DMS153 treated with DMSO at 0.1 percent for 48 hours (cell line): ENCODE results near the gene ADAMTS16.
A peak's percentile ranks its signal among the peaks of the same experiment; 100 is the strongest.

Experiments
- DNase-seq: peaks from one replicate; lab custom pipeline; 2025; ENCODE audit not compliant: unreplicated experiment; lab: John Stamatoyannopoulos, UW

Gene ADAMTS16

GRCh38 chr5:5220901-5221631 lies 80.9 kb downstream of the ADAMTS16 start:
- no peak for DNase-seq

GRCh38 chr5:5221724-5222123 lies 81.6 kb downstream of the ADAMTS16 start:
- DNase-seq, result no peak

- DNase-seq, result no peak
Observed at GRCh38 chr5:5231576-5231975, 91.4 kb downstream of the ADAMTS16 start.

- no peak for DNase-seq
Observed at GRCh38 chr5:5234912-5235311, 94.8 kb downstream of the ADAMTS16 start.

GRCh38 chr5:5235685-5236084 lies 95.6 kb downstream of the ADAMTS16 start:
- DNase-seq, result no peak

- DNase-seq, result no peak
Observed at GRCh38 chr5:5239191-5239590, 99.1 kb downstream of the ADAMTS16 start.

- DNase-seq, result no peak
Observed at GRCh38 chr5:5240234-5240633, 100.1 kb downstream of the ADAMTS16 start.

- no peak for DNase-seq
Observed at GRCh38 chr5:5242056-5242455, 101.9 kb downstream of the ADAMTS16 start.

GRCh38 chr5:5246736-5247135 lies 106.6 kb downstream of the ADAMTS16 start:
- no peak for DNase-seq

- no peak for DNase-seq
Observed at GRCh38 chr5:5250758-5251157, 110.6 kb downstream of the ADAMTS16 start.

- no peak for DNase-seq
Observed at GRCh38 chr5:5252106-5252505, 112.0 kb downstream of the ADAMTS16 start.

GRCh38 chr5:5257353-5257752 lies 117.2 kb downstream of the ADAMTS16 start:
- DNase-seq, result no peak

GRCh38 chr5:5258564-5258963 lies 118.4 kb downstream of the ADAMTS16 start:
- DNase-seq, result no peak

GRCh38 chr5:5264727-5265126 lies 124.6 kb downstream of the ADAMTS16 start:
- DNase-seq, result no peak

- DNase-seq, result no peak
Observed at GRCh38 chr5:5266297-5266696, 126.2 kb downstream of the ADAMTS16 start.

- no peak for DNase-seq
Observed at GRCh38 chr5:5270161-5270560, 130.0 kb downstream of the ADAMTS16 start.

GRCh38 chr5:5270958-5271785 lies 131.0 kb downstream of the ADAMTS16 start:
- peak; percentile 87 for DNase-seq

GRCh38 chr5:5271786-5272321 lies 131.7 kb downstream of the ADAMTS16 start:
- no peak for DNase-seq

GRCh38 chr5:5273398-5273797 lies 133.3 kb downstream of the ADAMTS16 start:
- DNase-seq, result no peak

GRCh38 chr5:5273976-5274375 lies 133.8 kb downstream of the ADAMTS16 start:
- DNase-seq, result no peak

- no peak for DNase-seq
Observed at GRCh38 chr5:5275211-5275610, 135.1 kb downstream of the ADAMTS16 start.

GRCh38 chr5:5276430-5276829 lies 136.3 kb downstream of the ADAMTS16 start:
- DNase-seq, result no peak
